AG09309 (cell line): ENCODE measurements around the gene AJAP1.

Experiments
- DNase-seq: peaks from one replicate; pipeline ENCODE4 v3.0.0-alpha.2; 2010; ENCODE audit warnings: low read depth
- H3K4me3 ChIP-seq: 2 replicates; pipeline ENCODE4 v1.5.1; 2011; ENCODE audit warnings: mild to moderate bottlenecking, low read depth, low read length, moderate library complexity; ENCODE audit not compliant: control insufficient read depth
- TF ChIP-seq, protein P1 (sequence below): IDR thresholded peaks from 2 replicates; pipeline ENCODE4 v1.5.1; 2011; ENCODE audit warnings: mild to moderate bottlenecking, low read depth, low read length, inconsistent platforms; ENCODE audit not compliant: insufficient read depth, control insufficient read depth; ENCODE audit errors: missing control alignments

Gene AJAP1

DNA sequence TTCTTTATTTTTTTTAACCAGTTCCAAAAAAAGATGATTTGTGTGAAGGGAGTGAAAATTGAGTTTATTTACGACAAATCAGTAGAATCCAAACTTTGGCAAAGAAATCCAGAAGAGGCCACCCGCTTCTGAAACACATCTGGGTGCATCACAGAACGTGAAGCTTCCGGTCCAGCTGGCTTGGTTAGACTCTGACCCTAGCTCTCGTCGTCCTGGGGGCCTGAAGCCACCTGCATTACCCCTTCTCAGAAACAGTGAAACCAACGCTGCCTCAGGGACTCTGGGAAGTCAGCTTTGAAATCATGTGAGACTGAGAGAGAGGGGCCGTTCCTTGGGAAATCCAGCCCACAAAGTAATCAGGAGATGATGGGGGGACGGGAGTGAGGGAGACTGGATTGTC is 21.8 kb downstream of the AJAP1 start:
- TF ChIP-seq, protein P1, sequence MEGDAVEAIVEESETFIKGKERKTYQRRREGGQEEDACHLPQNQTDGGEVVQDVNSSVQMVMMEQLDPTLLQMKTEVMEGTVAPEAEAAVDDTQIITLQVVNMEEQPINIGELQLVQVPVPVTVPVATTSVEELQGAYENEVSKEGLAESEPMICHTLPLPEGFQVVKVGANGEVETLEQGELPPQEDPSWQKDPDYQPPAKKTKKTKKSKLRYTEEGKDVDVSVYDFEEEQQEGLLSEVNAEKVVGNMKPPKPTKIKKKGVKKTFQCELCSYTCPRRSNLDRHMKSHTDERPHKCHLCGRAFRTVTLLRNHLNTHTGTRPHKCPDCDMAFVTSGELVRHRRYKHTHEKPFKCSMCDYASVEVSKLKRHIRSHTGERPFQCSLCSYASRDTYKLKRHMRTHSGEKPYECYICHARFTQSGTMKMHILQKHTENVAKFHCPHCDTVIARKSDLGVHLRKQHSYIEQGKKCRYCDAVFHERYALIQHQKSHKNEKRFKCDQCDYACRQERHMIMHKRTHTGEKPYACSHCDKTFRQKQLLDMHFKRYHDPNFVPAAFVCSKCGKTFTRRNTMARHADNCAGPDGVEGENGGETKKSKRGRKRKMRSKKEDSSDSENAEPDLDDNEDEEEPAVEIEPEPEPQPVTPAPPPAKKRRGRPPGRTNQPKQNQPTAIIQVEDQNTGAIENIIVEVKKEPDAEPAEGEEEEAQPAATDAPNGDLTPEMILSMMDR, result no peak
- no peak overlapping the region for H3K4me3 ChIP-seq
- no peak for DNase-seq

DNA sequence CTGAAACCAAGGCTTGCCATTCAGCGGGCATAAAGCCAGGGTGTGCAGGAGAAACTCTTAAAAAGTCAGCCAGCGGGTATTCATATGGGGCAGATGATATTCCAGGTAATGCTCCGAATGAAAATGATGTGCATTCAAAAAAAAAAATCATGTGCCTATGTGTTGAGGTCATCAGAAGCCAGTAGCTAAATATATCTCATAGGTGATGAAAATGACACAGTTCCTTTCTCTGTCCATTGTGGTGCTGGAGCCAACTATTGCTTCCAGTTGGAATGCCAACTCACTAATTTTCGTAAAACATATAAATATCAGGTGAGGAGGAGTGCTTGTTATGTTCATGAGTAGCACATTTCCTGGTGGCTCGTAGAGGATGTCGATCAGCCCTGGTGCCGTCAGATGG is 23.2 kb downstream of the AJAP1 start:
- DNase-seq, result no peak
- TF ChIP-seq, protein P1, result no peak
- H3K4me3 ChIP-seq, result no peak overlapping the region

DNA sequence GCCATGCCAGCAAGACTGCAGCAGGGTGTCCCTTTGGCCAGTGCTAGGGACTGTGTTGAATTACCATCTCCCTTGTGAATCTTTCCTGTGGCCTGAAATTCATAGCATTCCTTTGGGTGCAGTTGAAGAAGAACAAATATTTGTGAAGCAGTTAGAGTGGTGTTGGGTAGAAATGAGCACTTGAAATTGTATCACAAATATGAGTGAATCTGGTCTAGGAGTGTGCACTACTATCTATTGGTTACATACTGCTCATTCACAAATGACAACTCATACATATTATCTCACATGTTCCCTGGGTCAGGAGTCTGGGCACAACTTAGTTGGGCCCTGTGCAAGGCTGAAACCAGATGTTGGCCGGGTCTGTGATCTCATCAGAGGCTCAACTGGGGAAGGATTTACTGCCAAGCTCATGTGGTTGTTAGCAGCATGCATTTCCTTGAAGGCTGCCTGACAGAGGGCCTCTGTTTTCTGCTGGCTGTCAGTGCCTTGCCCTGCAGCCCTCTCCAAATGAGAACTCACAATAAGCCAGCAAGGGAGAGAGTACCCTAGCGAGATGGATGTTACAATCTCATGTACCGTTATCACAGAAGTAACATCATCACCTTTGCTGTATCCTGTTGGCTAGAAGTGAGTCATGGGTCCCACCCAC is 23.8 kb downstream of the AJAP1 start:
- DNase-seq, result no peak
- TF ChIP-seq, protein P1, result no peak
- no peak overlapping the region for H3K4me3 ChIP-seq

DNA sequence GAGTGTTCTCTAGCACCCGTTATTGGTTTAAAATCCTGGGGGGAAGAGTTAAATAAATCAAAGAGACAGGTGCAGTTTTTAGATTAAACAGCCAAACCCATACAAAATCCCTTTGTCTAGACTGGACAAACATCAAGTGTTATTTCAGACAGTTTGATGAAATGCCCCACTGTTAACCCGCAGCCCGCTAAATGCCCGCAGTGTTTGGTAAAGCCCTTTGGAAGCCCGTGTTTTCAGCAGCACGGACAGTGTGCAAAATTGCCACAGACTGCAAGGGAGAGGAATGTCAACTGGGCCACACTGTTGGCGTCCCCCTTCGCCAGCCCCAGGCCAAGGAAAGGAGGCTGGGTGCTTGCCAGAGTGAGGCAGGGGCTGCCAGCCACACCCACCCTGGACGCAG is 26.6 kb downstream of the AJAP1 start:
- no peak for DNase-seq
- TF ChIP-seq, protein P1, result no peak
- no peak overlapping the region for H3K4me3 ChIP-seq

DNA sequence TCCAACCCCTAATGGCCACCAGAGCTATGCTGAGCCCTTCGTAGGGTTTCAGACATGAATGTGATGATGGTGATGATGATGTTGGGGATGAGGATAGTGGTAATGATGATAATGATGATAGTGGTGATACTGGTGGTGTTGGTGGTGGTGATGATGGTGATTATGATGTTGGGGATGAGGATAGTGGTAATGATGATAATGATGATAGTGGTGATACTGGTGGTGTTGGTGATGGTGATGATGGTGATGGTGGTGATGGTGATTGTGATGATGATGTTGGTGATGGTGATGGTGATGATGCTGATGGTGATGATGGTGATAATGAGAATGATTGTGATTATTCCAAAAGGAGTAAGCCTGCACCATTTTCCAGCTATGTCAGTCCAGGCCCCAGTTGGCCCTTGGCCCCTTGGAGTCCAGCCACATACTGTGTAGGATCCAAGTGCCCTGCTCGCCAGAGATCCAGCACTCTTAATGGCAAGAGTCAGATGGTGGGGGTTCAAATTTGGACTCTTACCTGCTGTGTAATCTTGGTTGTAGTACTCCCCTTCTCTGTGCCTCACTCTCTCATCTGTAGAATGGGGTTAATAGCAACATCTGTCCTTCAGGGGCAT is 28.3 kb downstream of the AJAP1 start:
- TF ChIP-seq, protein P1, result no peak
- H3K4me3 ChIP-seq, result no peak overlapping the region
- DNase-seq, result no peak

DNA sequence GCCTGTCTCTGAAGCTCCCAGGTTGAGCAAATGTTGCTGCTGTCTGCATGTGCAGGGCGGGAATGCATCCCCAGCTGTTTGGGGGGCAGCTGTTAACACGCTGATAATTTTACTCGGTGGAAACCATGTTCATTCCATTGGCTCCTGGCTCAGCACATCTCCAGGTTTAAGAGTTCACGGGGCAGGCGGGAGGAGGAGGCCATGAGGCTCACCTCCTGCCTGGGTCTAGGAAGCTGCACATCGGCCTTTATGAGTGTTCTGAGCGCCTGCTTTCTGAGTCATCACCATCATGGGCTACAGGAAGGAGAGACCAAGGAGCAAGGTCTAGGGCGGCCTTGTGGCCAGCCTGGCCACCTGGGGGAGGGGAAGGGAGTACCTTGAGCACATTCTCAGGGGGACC is 29.7 kb downstream of the AJAP1 start:
- TF ChIP-seq, protein P1, result no peak
- no peak overlapping the region for H3K4me3 ChIP-seq
- no peak for DNase-seq
